HG03565 (cell line): ENCODE results near the gene NAGPA.

Source experiments
- ATAC-seq: cut with Tn5 transposase; IDR thresholded peaks from one replicate; pipeline ENCODE4 v1.9.1; 2021; ENCODE audit warnings: mild to moderate bottlenecking, moderate library complexity; ENCODE audit not compliant: unreplicated experiment

Gene NAGPA

GRCh38 chr16:5006348-5007193, 27.2 kb downstream of the NAGPA start:
- no peak for ATAC-seq

- no peak for ATAC-seq
Observed at GRCh38 chr16:5005916-5006315, 27.8 kb downstream of the NAGPA start.

GRCh38 chr16:5004311-5004710, 29.4 kb downstream of the NAGPA start:
- ATAC-seq: no peak

GRCh38 chr16:5003828-5004227, 29.9 kb downstream of the NAGPA start:
- no peak for ATAC-seq

- no peak for ATAC-seq
Observed at GRCh38 chr16:5003211-5003610, 30.5 kb downstream of the NAGPA start.

- ATAC-seq: no peak
Observed at GRCh38 chr16:5002699-5003143, 31.0 kb downstream of the NAGPA start.

GRCh38 chr16:5001986-5002385, 31.7 kb downstream of the NAGPA start:
- ATAC-seq: no peak

GRCh38 chr16:5001571-5001970, 32.2 kb downstream of the NAGPA start:
- no peak for ATAC-seq

- ATAC-seq: no peak
Observed at GRCh38 chr16:5000573-5001001, 33.1 kb downstream of the NAGPA start.

- ATAC-seq: no peak
Observed at GRCh38 chr16:4994719-4995434, 38.9 kb downstream of the NAGPA start.

- ATAC-seq: no peak
Observed at GRCh38 chr16:4991754-4992153, 42.0 kb downstream of the NAGPA start.

- ATAC-seq: no peak
Observed at GRCh38 chr16:4990415-4990814, 43.3 kb downstream of the NAGPA start.

GRCh38 chr16:4989391-4990006, 44.2 kb downstream of the NAGPA start:
- no peak for ATAC-seq

- ATAC-seq: no peak
Observed at GRCh38 chr16:4988647-4989046, 45.1 kb downstream of the NAGPA start.

- no peak for ATAC-seq
Observed at GRCh38 chr16:4987580-4988374, 46.0 kb downstream of the NAGPA start.

GRCh38 chr16:4987250-4987579, 46.5 kb downstream of the NAGPA start:
- no peak for ATAC-seq

GRCh38 chr16:4984174-4984990, 49.4 kb downstream of the NAGPA start:
- ATAC-seq: no peak

GRCh38 chr16:4982056-4982867, 51.5 kb downstream of the NAGPA start:
- ATAC-seq: no peak

GRCh38 chr16:4981473-4981872, 52.3 kb downstream of the NAGPA start:
- no peak for ATAC-seq
